Immature natural killer cell (primary cell): ENCODE measurements around the gene GALNTL6. TPM values are rescaled to one million over a fixed set of nuclear protein-coding genes. Genes with fewer than 3 reads are reported as not detected.

Experiments
- DNase-seq, 3 donors: peaks; one replicate each; pipeline ENCODE4 v3.0.0; 2022; ENCODE audit warnings: mixed read lengths in 1 of 3
- H3K27ac Mint-ChIP-seq, 6 donors: one replicate each; pipeline ENCODE4 v1.8.0; 2020; ENCODE audit warnings: mixed read lengths in 6 of 6, mild to moderate bottlenecking in 5 of 6, inconsistent platforms in 4 of 6, moderate library complexity in 3 of 6
- H3K27me3 Mint-ChIP-seq, 3 donors: one replicate each; pipeline ENCODE4 v1.8.0; 2020 to 2021; ENCODE audit warnings: low read depth in 3 of 3, mild to moderate bottlenecking in 3 of 3, mixed read lengths in 3 of 3, moderate library complexity in 3 of 3, inconsistent platforms in 1 of 3
- H3K36me3 Mint-ChIP-seq, 3 donors: one replicate each; pipeline ENCODE4 v1.8.0; 2020; ENCODE audit warnings: mixed read lengths in 3 of 3, inconsistent platforms in 2 of 3, mild to moderate bottlenecking in 2 of 3
- H3K4me1 Mint-ChIP-seq, 2 donors: one replicate each; pipeline ENCODE4 v1.8.0; 2020; ENCODE audit warnings: inconsistent platforms in 2 of 2, mild to moderate bottlenecking in 2 of 2, mixed read lengths in 2 of 2, moderate library complexity in 1 of 2
- H3K4me3 Mint-ChIP-seq, 5 donors: one replicate each; pipeline ENCODE4 v1.8.0; 2020; ENCODE audit warnings: mild to moderate bottlenecking in 5 of 5, mixed read lengths in 5 of 5, inconsistent platforms in 3 of 5, moderate library complexity in 3 of 5
- H3K9me3 Mint-ChIP-seq, 6 donors: one replicate each; pipeline ENCODE4 v1.8.0; 2020; ENCODE audit warnings: mild to moderate bottlenecking in 6 of 6, mixed read lengths in 6 of 6, inconsistent platforms in 4 of 6, moderate library complexity in 3 of 6
- polyA plus RNA-seq, 3 donors: library from polyadenylated mRNA; unstranded; fragments of 300-500 nt; fragmentation: Illumina TruSeq; gene quantifications; one replicate each; pipeline ENCODE4 v1.2.3, GENCODE V29; 2021

GALNTL6 gene
- polyA plus RNA-seq, 3 donors from 2014 or later = not detected

- Mint-ChIP-seq H3K36me3 (no peaks in the 10 kb centered on the region), H3K27ac (no peak overlapping the region), H3K9me3 (peaks cover 0 to 5% (median 0%) of the 10 kb centered on the region in 6 donors), H3K4me1 (peaks cover 0 to 1% of the 10 kb centered on the region in 2 donors), H3K27me3 (no peaks in the 10 kb centered on the region), H3K4me3 (no peak overlapping the region)
- DNase-seq = no peak
Observed at GRCh38 chr4:172815499-172816164, 1002.4 kb downstream of the GALNTL6 start.

- Mint-ChIP-seq H3K27ac (no peak overlapping the region), H3K27me3 (peaks cover 2 to 5% (median 4%) of the 10 kb centered on the region in 3 donors), H3K9me3 (peaks cover 0 to 5% (median 0%) of the 10 kb centered on the region in 6 donors), H3K4me1 (no peaks in the 10 kb centered on the region), H3K4me3 (no peak overlapping the region), H3K36me3 (no peaks in the 10 kb centered on the region)
- no peak for DNase-seq
Observed at GRCh38 chr4:172818901-172819300, 1005.7 kb downstream of the GALNTL6 start.

- Mint-ChIP-seq H3K9me3 (peaks cover 0 to 5% (median 0%) of the 10 kb centered on the region in 6 donors), H3K36me3 (no peaks in the 10 kb centered on the region), H3K4me3 (no peak overlapping the region), H3K27me3 (peaks cover 2 to 5% (median 4%) of the 10 kb centered on the region in 3 donors), H3K4me1 (no peaks in the 10 kb centered on the region), H3K27ac (no peak overlapping the region)
- DNase-seq = no peak
Observed at GRCh38 chr4:172819353-172819752, 1006.1 kb downstream of the GALNTL6 start.

GRCh38 chr4:172822331-172822730 is 1009.1 kb downstream of the GALNTL6 start:
- no peak overlapping the region for H3K4me3 Mint-ChIP-seq
- peaks cover 2 to 5% (median 4%) of the 10 kb centered on the region in 3 donors for H3K27me3 Mint-ChIP-seq
- peaks cover 0 to 2% (median 0%) of the 10 kb centered on the region in 6 donors for H3K9me3 Mint-ChIP-seq
- H3K4me1 Mint-ChIP-seq = no peaks in the 10 kb centered on the region
- no peak overlapping the region for H3K27ac Mint-ChIP-seq
- H3K36me3 Mint-ChIP-seq = no peaks in the 10 kb centered on the region
- DNase-seq = no peak

GRCh38 chr4:172826346-172826745 is 1013.1 kb downstream of the GALNTL6 start:
- Mint-ChIP-seq H3K27ac (no peak overlapping the region), H3K9me3 (peaks cover 0 to 2% (median 0%) of the 10 kb centered on the region in 6 donors), H3K27me3 (peaks cover 3 to 5% (median 4%) of the 10 kb centered on the region in 3 donors), H3K4me1 (no peaks in the 10 kb centered on the region), H3K4me3 (no peak overlapping the region), H3K36me3 (no peaks in the 10 kb centered on the region)
- no peak for DNase-seq

GRCh38 chr4:172826861-172827260 is 1013.7 kb downstream of the GALNTL6 start:
- H3K27ac Mint-ChIP-seq = no peak overlapping the region
- no peaks in the 10 kb centered on the region for H3K4me1 Mint-ChIP-seq
- no peak for DNase-seq
- no peaks in the 10 kb centered on the region for H3K36me3 Mint-ChIP-seq
- H3K27me3 Mint-ChIP-seq = peaks cover 3 to 5% (median 4%) of the 10 kb centered on the region in 3 donors
- H3K4me3 Mint-ChIP-seq = no peak overlapping the region
- peaks cover 0 to 2% (median 0%) of the 10 kb centered on the region in 6 donors for H3K9me3 Mint-ChIP-seq

- H3K27me3 Mint-ChIP-seq = peaks cover 0 to 2% (median 0%) of the 10 kb centered on the region in 3 donors
- no peak overlapping the region for H3K4me3 Mint-ChIP-seq
- no peaks in the 10 kb centered on the region for H3K36me3 Mint-ChIP-seq
- no peaks in the 10 kb centered on the region for H3K9me3 Mint-ChIP-seq
- DNase-seq = no peak
- no peak overlapping the region for H3K27ac Mint-ChIP-seq
- no peaks in the 10 kb centered on the region for H3K4me1 Mint-ChIP-seq
Observed at GRCh38 chr4:172830295-172830764, 1017.1 kb downstream of the GALNTL6 start.

- Mint-ChIP-seq H3K9me3 (no peaks in the 10 kb centered on the region), H3K27me3 (peaks cover 0 to 8% (median 0%) of the 10 kb centered on the region in 3 donors), H3K4me3 (no peak overlapping the region)
Observed at GRCh38 chr4:172836661-172837060, 1023.5 kb downstream of the GALNTL6 start.

GRCh38 chr4:172838111-172838510 is 1024.9 kb downstream of the GALNTL6 start:
- no peaks in the 10 kb centered on the region for H3K36me3 Mint-ChIP-seq
- DNase-seq = no peak
- H3K4me3 Mint-ChIP-seq = no peak overlapping the region
- H3K4me1 Mint-ChIP-seq = no peaks in the 10 kb centered on the region
- H3K9me3 Mint-ChIP-seq = no peaks in the 10 kb centered on the region
- peaks cover 0 to 8% (median 0%) of the 10 kb centered on the region in 3 donors for H3K27me3 Mint-ChIP-seq
- no peak overlapping the region for H3K27ac Mint-ChIP-seq

More at GRCh38 chr4:172836661-172837060, 1023.5 kb downstream of the GALNTL6 start:
- Mint-ChIP-seq H3K27ac (no peak overlapping the region), H3K36me3 (no peaks in the 10 kb centered on the region), H3K4me1 (no peaks in the 10 kb centered on the region)
- DNase-seq = no peak

GRCh38 chr4:172838943-172839342 is 1025.7 kb downstream of the GALNTL6 start:
- Mint-ChIP-seq H3K36me3 (no peaks in the 10 kb centered on the region), H3K27ac (no peak overlapping the region), H3K9me3 (no peaks in the 10 kb centered on the region), H3K4me1 (no peaks in the 10 kb centered on the region), H3K27me3 (peaks cover 0 to 8% (median 0%) of the 10 kb centered on the region in 3 donors), H3K4me3 (no peak overlapping the region)
- no peak for DNase-seq

GRCh38 chr4:172842779-172843178 is 1029.6 kb downstream of the GALNTL6 start:
- Mint-ChIP-seq H3K4me3 (no peak overlapping the region), H3K27ac (no peak overlapping the region), H3K36me3 (no peaks in the 10 kb centered on the region), H3K27me3 (peaks cover 0 to 6% (median 3%) of the 10 kb centered on the region in 3 donors), H3K9me3 (no peaks in the 10 kb centered on the region), H3K4me1 (no peaks in the 10 kb centered on the region)
- DNase-seq = no peak

GRCh38 chr4:172843192-172843591 is 1030.0 kb downstream of the GALNTL6 start:
- H3K4me3 Mint-ChIP-seq = no peak overlapping the region
- H3K36me3 Mint-ChIP-seq = no peaks in the 10 kb centered on the region
- peaks cover 0 to 3% (median 3%) of the 10 kb centered on the region in 3 donors for H3K27me3 Mint-ChIP-seq

GRCh38 chr4:172844556-172844955 is 1031.4 kb downstream of the GALNTL6 start:
- peaks cover 0 to 3% (median 3%) of the 10 kb centered on the region in 3 donors for H3K27me3 Mint-ChIP-seq
- H3K4me3 Mint-ChIP-seq = no peak overlapping the region
- H3K36me3 Mint-ChIP-seq = no peaks in the 10 kb centered on the region
- H3K4me1 Mint-ChIP-seq = no peaks in the 10 kb centered on the region
- no peak for DNase-seq
- H3K9me3 Mint-ChIP-seq = no peaks in the 10 kb centered on the region
- H3K27ac Mint-ChIP-seq = no peak overlapping the region

More at GRCh38 chr4:172843192-172843591, 1030.0 kb downstream of the GALNTL6 start:
- Mint-ChIP-seq H3K27ac (no peak overlapping the region), H3K9me3 (no peaks in the 10 kb centered on the region), H3K4me1 (no peaks in the 10 kb centered on the region)
- DNase-seq = no peak

GRCh38 chr4:172845281-172845680 is 1032.1 kb downstream of the GALNTL6 start:
- DNase-seq = no peak
- H3K9me3 Mint-ChIP-seq = peaks cover 0 to 2% (median 0%) of the 10 kb centered on the region in 6 donors
- no peak overlapping the region for H3K4me3 Mint-ChIP-seq
- peaks cover 0 to 3% (median 2%) of the 10 kb centered on the region in 3 donors for H3K27me3 Mint-ChIP-seq
- H3K27ac Mint-ChIP-seq = no peak overlapping the region
- H3K36me3 Mint-ChIP-seq = no peaks in the 10 kb centered on the region
- H3K4me1 Mint-ChIP-seq = no peaks in the 10 kb centered on the region
